Ammon's horn (tissue), 1 donor: ENCODE results near the gene SYNCRIP.
A peak's percentile ranks its signal among the peaks of the same experiment; 100 is the strongest.
"Not testable (repeated sequence)": the region's sequence is repeated elsewhere in the genome, so short reads cannot be mapped to it uniquely, and the experiment has no call there.

ENCODE experiments used
- DNase-seq: peaks from one replicate; pipeline ENCODE4 v3.0.0-alpha.2; 2016; ENCODE audit warnings: low spot score

SYNCRIP gene

GRCh38 chr6:85594197-85594930, 48.3 kb downstream of the SYNCRIP start:
- DNase-seq, result no peak

DNA sequence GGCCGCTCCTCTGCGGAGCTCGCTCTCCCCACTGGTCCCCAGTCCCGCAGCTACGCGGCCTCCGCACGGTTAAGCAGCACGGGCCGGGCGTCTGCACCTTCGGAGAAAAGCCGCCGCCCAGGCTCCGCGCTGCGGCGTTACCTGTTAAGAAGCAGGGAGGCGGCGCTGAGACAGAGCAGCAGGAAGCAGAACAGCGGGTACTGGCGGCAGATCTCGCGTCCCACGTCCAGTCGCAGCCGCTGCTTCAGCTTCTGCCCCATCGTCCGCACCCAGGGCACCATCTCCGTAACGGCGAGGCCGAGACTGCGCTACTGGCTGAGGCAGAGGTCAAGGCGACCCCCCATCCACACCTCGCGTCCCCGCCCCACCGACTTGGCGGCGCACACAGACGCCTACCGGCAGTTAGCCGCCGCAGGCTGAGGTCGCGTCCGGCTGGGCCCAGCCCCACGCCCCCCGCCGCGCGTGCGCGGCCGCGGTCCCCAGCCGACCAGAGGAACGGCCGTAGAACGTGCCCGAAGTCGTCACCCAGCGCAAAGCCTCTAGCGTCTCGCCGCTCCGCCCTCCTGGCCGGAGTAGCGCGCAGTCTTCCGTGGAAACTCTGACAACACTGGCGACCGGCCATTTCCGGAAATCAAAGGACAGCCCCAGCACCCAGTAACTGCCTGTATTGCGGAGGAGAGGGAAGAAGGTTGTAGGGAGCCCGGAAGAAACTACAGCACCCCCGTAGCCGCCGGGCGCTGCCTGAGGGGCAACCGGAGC, 49.1 kb downstream of the SYNCRIP start, which contains the start of gene SNX14:
TSS of gene SNX14 (minus strand) at position 421 of the 759 bp plus-strand sequence. CDS start at position 281, 140 bp downstream.
- DNase-seq, result peak; percentile 94

DNA sequence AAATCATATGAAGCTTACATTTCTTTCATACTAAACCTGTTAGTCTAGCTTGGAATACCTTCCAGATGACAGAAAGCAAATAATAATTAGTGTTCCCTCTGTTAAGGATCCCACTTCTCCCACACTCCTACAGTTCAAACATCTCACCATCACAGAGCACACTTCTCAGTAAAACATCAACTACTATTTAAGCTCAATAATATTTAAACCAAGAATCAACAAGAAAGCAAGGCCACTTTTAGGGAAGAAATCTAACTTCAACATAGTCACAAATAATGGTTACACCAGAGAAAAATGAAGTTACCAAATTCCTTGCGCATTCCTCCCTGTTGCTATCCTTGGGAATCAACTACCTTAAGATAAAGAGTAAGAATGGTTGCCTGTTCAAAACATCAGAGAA, 50.7 kb downstream of the SYNCRIP start:
- DNase-seq, result no peak

- no peak for DNase-seq
Observed at GRCh38 chr6:85591207-85591606, 51.5 kb downstream of the SYNCRIP start.

GRCh38 chr6:85585741-85586140, 56.9 kb downstream of the SYNCRIP start:
- DNase-seq, result no peak

DNA sequence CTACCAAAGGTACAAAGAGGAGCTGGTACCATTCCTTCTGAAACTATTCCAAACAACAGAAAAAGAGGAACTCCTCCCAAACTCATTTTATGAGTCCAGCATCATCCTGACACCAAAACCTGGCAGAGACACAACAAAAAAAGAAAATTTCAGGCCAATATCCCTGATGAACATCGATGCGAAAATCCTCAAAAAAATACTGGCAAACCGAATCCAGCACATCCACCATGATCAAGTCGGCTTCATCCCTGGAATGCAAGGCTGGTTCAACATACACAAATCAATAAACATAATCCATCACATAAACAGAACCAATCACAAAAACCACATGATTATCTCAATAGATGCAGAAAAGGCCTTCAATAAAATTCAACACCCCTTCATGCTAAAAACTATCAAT, 59.9 kb downstream of the SYNCRIP start:
- not testable (repeated sequence) for DNase-seq

DNA sequence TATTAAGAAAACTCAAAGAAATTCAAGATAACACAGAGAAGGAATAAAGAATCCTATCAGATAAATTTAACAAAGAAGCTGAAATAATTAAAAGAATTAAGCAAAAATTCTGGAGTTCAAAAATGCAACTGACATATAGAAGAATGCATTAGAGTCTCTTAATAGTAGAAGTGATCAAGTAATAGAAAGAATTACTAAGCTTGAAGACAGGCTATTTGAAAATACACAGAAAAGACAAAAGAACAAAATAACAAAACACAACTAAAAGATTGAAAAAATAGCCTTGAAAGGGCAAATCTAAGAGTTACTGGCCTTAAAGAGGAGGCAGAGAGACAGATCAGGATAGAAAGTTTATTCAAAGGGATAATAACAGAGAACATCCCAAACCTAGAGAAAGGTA, 61.1 kb downstream of the SYNCRIP start:
- DNase-seq, result no peak

DNA sequence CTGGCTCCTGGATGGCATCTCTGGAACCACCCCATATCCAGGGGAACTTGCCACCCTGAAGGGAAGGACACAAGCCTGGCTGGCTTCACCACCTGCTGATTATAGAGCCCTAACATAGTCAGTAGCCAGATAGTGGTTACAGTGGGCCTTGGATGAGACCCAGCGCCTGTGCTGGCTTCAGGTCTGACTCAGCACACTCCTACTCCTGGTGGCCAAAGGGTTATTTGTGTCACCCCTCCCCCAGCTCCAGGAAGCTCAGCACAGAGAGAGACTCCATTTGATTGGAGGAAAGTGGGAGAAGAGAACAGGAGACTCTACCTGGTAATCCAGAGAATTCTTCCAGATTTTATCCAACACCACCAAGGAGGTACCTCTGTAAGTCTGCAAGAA, 61.8 kb downstream of the SYNCRIP start:
- DNase-seq, result no peak

GRCh38 chr6:85580118-85580877, 62.4 kb downstream of the SYNCRIP start:
- DNase-seq, result no peak

DNA sequence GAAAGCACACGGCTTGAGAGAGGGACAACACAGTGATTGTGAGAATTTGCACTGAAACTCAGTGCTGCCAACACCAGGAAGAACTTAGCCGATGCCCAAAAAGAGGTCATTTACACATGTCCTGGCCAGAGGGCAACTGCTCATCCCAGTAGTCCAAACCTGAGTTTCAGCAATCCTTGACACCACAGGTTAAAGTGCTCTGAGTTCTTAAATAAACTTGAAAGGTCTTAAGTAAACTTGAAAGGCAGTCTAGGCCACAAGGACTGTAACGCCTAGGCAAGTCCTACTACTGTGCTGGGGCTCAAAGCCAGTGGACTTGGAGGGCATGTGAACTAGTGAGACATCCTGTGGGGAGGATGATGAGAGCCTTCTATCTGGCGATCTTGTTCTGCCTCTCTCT, 63.1 kb downstream of the SYNCRIP start:
- no peak for DNase-seq

- no peak for DNase-seq
Observed at GRCh38 chr6:85576476-85576875, 66.2 kb downstream of the SYNCRIP start.

- DNase-seq, result no peak
Observed at GRCh38 chr6:85574932-85575598, 67.6 kb downstream of the SYNCRIP start.

- DNase-seq, result no peak
Observed at GRCh38 chr6:85569323-85569722, 73.4 kb downstream of the SYNCRIP start.

DNA sequence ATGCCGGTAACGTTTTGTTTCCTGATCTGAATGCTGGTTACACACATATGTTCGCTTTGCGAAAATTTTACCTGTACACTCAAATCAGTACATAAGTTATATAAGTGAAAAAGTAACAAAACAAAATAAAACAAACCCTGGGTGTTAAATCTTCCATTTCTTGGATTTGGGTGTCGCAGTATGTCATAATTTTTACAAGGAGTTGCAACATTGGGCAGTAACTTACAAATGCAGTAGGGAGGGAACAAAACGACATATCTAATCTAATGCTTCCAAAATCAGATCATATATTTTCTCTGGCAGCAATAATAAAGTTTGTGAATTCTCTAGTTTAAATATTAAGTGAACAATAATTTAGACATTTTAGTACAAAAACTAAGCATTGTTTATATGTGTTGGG, 74.3 kb downstream of the SYNCRIP start:
- no peak for DNase-seq

GRCh38 chr6:85565736-85566135, 77.0 kb downstream of the SYNCRIP start:
- DNase-seq, result no peak

GRCh38 chr6:85564223-85564622, 78.5 kb downstream of the SYNCRIP start:
- DNase-seq, result not testable (repeated sequence)
